Nephron progenitor cell (in vitro differentiated cells): ENCODE data around the gene NPAS3.

ENCODE experiments used
- DNase-seq: peaks from one replicate; pipeline ENCODE4 v3.0.0; 2021
- H3K27ac Mint-ChIP-seq: 2 replicates; pipeline ENCODE4 v1.8.0; 2021; ENCODE audit warnings: mild to moderate bottlenecking, moderate library complexity, mixed read lengths
- H3K27me3 Mint-ChIP-seq: 2 replicates; pipeline ENCODE4 v1.8.0; 2021; ENCODE audit warnings: mild to moderate bottlenecking, low read depth, mixed read lengths; ENCODE audit not compliant: poor library complexity
- H3K36me3 Mint-ChIP-seq: 2 replicates; pipeline ENCODE4 v1.8.0; 2021; ENCODE audit warnings: low read depth, mixed read lengths
- H3K4me1 Mint-ChIP-seq: 2 replicates; pipeline ENCODE4 v1.8.0; 2021; ENCODE audit warnings: mixed read lengths
- H3K4me3 Mint-ChIP-seq: 2 replicates; pipeline ENCODE4 v1.8.0; 2021; ENCODE audit warnings: mild to moderate bottlenecking, moderate library complexity, mixed read lengths
- H3K9me3 Mint-ChIP-seq: 2 replicates; pipeline ENCODE4 v1.8.0; 2021; ENCODE audit warnings: mild to moderate bottlenecking, moderate library complexity, mixed read lengths
- CTCF ChIP-seq: fragments of 200-600 bp; sonication (generic); IDR thresholded peaks from 2 replicates; pipeline ENCODE4 v1.5.0; 2021; ENCODE audit warnings: antibody characterized with exemption

Gene NPAS3

GRCh38 chr14:33580231-33580749 is 641.6 kb downstream of the NPAS3 start:
- DNase-seq: no peak
- no peak for TF ChIP-seq CTCF
- no peak overlapping the region for H3K27ac Mint-ChIP-seq
- no peak overlapping the region for H3K4me3 Mint-ChIP-seq
- peaks cover 4% of the 10 kb centered on the region for H3K27me3 Mint-ChIP-seq
- H3K4me1 Mint-ChIP-seq: peaks cover 21% of the 10 kb centered on the region
- no peaks in the 10 kb centered on the region for H3K36me3 Mint-ChIP-seq
- H3K9me3 Mint-ChIP-seq: no peaks in the 10 kb centered on the region

- DNase-seq: no peak
- peaks cover 4% of the 10 kb centered on the region for H3K27me3 Mint-ChIP-seq
- H3K4me3 Mint-ChIP-seq: no peak overlapping the region
- peaks cover 21% of the 10 kb centered on the region for H3K4me1 Mint-ChIP-seq
- no peaks in the 10 kb centered on the region for H3K9me3 Mint-ChIP-seq
- TF ChIP-seq CTCF: no peak
- H3K27ac Mint-ChIP-seq: no peak overlapping the region
- H3K36me3 Mint-ChIP-seq: no peaks in the 10 kb centered on the region
Measured at GRCh38 chr14:33580841-33581240, 642.2 kb downstream of the NPAS3 start.

DNA sequence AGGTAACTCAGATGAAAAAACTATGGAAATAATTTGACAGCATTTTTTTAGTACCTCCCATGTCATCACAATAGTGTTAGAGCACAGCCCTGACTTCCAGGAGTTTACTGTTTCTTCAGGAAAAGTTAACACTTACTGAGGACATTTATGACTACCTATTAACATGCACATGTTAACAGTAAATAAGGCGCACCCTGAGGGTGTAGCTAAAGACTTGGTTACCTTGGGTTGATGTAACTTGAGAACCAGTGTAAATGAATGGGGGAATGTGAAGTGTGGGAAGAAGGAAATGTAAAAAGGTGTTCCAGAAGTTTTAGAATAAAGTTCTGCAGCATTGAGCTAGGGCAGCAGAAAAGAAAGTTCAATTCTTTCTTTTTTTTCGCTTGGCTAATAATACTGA is 646.0 kb downstream of the NPAS3 start:
- H3K4me1 Mint-ChIP-seq: peaks cover 23% of the 10 kb centered on the region
- TF ChIP-seq CTCF: no peak
- no peaks in the 10 kb centered on the region for H3K27me3 Mint-ChIP-seq
- H3K27ac Mint-ChIP-seq: no peak overlapping the region
- H3K36me3 Mint-ChIP-seq: no peaks in the 10 kb centered on the region
- no peak overlapping the region for H3K4me3 Mint-ChIP-seq
- no peak for DNase-seq
- no peaks in the 10 kb centered on the region for H3K9me3 Mint-ChIP-seq

DNA sequence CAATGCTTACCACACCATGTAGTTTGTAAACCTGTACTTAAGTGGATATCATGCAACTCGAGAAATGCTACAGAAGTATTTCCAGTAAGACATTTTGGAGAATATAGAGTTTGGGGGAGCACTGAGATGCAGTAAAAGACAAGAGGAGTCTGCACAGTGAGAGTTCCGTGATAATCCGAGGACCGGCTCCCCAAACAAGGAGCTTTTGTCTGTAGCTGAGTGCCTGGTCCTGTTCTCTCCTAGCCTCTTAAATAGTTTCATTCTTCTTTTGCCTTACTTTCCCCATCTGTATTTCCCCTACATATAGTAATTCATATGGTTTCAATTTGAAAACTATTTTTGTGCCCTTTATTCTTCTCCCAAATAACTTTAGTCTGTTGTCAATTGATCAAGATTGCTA is 648.1 kb downstream of the NPAS3 start:
- H3K9me3 Mint-ChIP-seq: no peaks in the 10 kb centered on the region
- H3K36me3 Mint-ChIP-seq: no peaks in the 10 kb centered on the region
- H3K4me3 Mint-ChIP-seq: no peak overlapping the region
- H3K4me1 Mint-ChIP-seq: peaks cover 35% of the 10 kb centered on the region
- H3K27ac Mint-ChIP-seq: no peak overlapping the region
- DNase-seq: no peak
- TF ChIP-seq CTCF: no peak
- no peaks in the 10 kb centered on the region for H3K27me3 Mint-ChIP-seq

DNA sequence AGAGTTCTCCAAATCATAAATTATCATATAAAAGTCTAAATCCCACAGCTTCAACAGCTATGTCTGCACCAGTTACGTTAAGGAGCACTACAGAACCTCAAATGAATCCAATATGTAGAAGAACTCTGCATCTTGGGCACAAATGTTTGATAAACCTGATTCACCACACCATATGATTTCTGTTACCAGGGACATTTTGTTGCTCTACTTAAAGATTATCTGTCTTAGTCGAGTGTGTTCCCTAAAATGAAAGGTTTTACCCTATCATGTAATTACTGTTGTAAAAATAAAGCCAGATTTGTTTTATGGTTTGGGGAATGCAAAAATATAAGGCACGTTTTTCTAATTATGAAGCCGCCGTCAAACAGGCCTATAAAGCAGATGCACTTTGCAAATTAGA is 649.1 kb downstream of the NPAS3 start:
- no peaks in the 10 kb centered on the region for H3K27me3 Mint-ChIP-seq
- no peaks in the 10 kb centered on the region for H3K9me3 Mint-ChIP-seq
- H3K4me1 Mint-ChIP-seq: peaks cover 40% of the 10 kb centered on the region
- TF ChIP-seq CTCF: no peak
- no peak overlapping the region for H3K27ac Mint-ChIP-seq
- no peak for DNase-seq
- H3K4me3 Mint-ChIP-seq: no peak overlapping the region
- no peaks in the 10 kb centered on the region for H3K36me3 Mint-ChIP-seq

DNA sequence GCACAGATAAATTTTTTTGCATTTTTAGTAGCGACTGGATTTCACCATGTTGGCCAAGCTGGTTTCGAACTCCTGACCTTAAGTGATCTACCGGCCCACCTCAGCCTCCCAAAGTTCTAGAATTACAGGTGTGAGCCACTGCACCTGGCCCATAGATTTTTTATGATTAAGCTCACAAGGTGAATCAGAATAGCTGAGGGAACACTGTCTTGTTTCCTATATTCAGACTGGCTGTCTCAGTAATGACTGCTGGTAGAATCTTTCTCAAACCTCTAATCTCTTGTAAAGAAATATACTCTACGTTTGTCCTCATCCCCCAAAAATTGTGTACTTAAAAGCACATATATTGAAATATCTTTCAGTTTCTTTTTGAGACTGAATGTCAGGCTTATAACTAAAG is 650.1 kb downstream of the NPAS3 start:
- TF ChIP-seq CTCF: no peak
- Mint-ChIP-seq H3K36me3 (no peaks in the 10 kb centered on the region), H3K27ac (no peak overlapping the region), H3K9me3 (no peaks in the 10 kb centered on the region), H3K27me3 (no peaks in the 10 kb centered on the region), H3K4me3 (no peak overlapping the region), H3K4me1 (peaks cover 40% of the 10 kb centered on the region)
- no peak for DNase-seq
